B cell (primary cell): Measurements from ENCODE around the gene FBXO7.

ENCODE experiments used
- EZH2 ChIP-seq: IDR thresholded peaks from 2 replicates; pipeline ENCODE4 v1.6.1; 2012; ENCODE audit warnings: borderline replicate concordance, low read depth, mild to moderate bottlenecking, moderate library complexity, low read length; ENCODE audit not compliant: insufficient read depth, poor library complexity, severe bottlenecking
- TF ChIP-seq, protein P1 (sequence below): fragments of 200-600 bp; IDR thresholded peaks from one replicate; pipeline ENCODE4 v1.8.0; 2022; ENCODE audit warnings: antibody characterized with exemption, mild to moderate bottlenecking

DNA sequence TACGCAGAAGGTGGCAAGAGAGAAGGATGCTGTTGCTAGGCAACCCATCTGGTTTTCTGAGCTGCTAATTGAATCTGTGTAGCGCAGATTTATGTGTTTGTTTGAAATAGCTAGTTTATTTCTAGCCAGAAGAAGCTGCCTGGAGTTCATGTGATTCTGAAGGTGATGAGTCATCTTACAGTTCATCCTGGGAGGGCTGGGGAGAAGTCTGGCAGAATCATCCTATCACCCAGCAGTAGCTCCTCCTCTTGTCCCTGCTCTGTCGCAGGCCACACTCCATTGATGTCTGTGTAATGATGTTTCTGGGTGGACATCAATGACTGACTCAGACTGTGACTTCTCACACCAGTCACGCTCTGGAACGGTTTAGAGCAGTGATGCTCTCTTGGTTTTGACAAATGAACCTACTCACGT, 4.8 kb upstream of the FBXO7 start:
- TF ChIP-seq EZH2, result no peak
- TF ChIP-seq, protein P1, sequence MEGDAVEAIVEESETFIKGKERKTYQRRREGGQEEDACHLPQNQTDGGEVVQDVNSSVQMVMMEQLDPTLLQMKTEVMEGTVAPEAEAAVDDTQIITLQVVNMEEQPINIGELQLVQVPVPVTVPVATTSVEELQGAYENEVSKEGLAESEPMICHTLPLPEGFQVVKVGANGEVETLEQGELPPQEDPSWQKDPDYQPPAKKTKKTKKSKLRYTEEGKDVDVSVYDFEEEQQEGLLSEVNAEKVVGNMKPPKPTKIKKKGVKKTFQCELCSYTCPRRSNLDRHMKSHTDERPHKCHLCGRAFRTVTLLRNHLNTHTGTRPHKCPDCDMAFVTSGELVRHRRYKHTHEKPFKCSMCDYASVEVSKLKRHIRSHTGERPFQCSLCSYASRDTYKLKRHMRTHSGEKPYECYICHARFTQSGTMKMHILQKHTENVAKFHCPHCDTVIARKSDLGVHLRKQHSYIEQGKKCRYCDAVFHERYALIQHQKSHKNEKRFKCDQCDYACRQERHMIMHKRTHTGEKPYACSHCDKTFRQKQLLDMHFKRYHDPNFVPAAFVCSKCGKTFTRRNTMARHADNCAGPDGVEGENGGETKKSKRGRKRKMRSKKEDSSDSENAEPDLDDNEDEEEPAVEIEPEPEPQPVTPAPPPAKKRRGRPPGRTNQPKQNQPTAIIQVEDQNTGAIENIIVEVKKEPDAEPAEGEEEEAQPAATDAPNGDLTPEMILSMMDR, result no peak
